Subcutaneous adipose tissue (tissue), 4 donors: ENCODE measurements around the gene TRAF3IP3. TPM values are rescaled to one million over a fixed set of nuclear protein-coding genes. Genes with fewer than 3 reads are reported as not detected.

Experiments
- total RNA-seq, 4 donors: library from RNA; depleted of rRNA; stranded (reverse); fragments of >200 nt; gene quantifications; one replicate each; pipeline ENCODE4 v1.1.0, GENCODE V29; 2016
- TF ChIP-seq, protein P1 (sequence below): fragments of 450-650 bp; IDR thresholded peaks from one replicate; pipeline ENCODE4 v1.5.1; 2016; ENCODE audit warnings: low read depth, mild to moderate bottlenecking, control low read depth, antibody characterized with exemption, moderate library complexity

TRAF3IP3 gene
- total RNA-seq, 4 donors from 2014 or later, result 0.94 to 10.7 (median 3.1) TPM

DNA sequence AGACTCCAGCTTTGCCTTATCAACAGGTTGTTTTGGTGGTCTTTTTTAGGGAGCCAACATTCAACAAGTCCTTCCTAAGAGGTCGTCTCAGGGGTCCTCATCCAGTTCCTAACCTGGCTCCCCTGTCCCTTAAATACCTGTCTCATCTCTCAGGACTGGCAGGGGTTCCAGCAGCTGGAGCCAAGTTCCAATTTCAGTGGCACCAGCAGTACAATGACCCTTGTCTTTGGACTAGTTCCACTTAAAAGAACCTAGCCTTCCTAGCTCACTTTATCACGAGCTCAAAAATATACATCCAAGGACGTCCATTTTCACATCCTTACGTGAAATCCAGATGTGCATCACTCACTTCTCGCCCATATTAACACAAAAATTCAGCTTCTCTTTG, 18.7 kb upstream of the TRAF3IP3 start:
- TF ChIP-seq, protein P1, sequence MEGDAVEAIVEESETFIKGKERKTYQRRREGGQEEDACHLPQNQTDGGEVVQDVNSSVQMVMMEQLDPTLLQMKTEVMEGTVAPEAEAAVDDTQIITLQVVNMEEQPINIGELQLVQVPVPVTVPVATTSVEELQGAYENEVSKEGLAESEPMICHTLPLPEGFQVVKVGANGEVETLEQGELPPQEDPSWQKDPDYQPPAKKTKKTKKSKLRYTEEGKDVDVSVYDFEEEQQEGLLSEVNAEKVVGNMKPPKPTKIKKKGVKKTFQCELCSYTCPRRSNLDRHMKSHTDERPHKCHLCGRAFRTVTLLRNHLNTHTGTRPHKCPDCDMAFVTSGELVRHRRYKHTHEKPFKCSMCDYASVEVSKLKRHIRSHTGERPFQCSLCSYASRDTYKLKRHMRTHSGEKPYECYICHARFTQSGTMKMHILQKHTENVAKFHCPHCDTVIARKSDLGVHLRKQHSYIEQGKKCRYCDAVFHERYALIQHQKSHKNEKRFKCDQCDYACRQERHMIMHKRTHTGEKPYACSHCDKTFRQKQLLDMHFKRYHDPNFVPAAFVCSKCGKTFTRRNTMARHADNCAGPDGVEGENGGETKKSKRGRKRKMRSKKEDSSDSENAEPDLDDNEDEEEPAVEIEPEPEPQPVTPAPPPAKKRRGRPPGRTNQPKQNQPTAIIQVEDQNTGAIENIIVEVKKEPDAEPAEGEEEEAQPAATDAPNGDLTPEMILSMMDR, result no peak

DNA sequence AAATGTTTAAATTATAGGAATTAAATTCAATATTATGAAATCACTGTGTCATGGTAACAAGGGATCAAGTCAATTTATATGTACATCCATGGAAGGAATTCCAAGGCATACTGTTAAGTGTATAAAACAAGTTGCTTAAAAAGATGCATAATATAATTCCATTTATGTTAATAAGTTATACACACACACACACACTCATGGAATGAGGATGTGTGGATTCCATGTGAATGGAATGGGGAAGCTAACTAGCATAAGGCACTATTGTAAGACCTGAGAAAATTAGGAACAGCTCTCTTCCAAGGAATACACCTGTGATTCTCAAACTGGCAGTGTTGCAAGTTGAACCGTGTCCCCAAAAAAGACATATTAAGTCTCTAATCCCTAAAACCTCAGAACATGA, 17.6 kb upstream of the TRAF3IP3 start:
- TF ChIP-seq, protein P1, result no peak

DNA sequence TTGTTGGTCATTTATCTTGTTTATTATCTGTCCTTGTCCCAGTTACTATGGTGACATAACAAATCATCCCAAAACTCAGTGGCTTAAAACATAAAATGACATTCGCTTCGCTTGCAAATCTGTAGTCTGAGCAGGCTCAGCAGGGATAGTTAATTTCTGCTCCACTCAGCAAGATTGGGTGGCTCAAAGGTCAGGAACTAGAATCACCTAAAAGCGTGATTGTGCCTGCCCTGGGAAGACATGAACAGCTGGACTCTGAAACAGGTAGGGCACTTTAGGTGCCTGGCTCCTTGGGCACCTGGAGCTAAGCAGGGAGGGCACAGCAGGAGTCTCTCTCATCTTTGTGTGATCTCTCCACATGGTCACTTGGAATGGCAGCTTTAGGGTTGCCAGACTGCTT, 14.7 kb upstream of the TRAF3IP3 start:
- TF ChIP-seq, protein P1, result no peak

DNA sequence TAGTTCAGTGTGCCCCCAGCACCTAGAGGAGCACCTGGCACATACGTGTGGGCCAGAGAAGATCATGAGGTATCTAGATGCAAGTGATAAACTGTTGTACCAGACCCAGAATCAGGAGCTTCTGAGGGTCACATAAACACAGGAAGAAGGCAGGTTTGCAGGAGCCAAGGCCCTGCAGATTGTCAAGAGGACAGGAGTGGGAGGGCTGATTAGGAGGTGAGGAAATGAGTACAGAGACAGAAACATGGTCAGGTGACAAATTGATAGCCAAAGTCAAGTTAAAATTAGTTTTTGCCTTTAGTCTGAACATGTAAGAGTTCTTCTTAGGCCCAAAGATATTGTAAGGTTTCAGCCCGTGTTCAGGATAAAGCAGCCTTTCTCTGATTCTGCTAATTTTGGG, 14.0 kb upstream of the TRAF3IP3 start:
- TF ChIP-seq, protein P1, result no peak

GRCh38 chr1:209742409-209743144, 13.3 kb upstream of the TRAF3IP3 start:
- TF ChIP-seq, protein P1, result no peak

DNA sequence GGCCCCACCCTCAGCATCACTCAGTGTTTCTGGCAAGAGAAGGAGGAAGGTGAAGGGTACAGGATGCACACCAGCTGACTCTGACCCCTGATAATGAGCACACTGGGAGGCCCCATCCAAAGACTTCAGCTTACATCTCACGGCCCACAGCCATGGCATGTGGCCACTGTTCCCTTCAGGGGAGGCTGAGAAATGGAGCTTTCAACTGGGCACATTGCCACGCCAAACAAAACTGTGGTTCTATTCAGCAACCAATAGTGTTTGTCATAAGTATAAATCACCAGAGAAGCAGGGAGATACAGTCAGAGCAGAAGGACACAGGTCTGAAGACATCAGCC, 12.7 kb upstream of the TRAF3IP3 start:
- TF ChIP-seq, protein P1, result no peak

GRCh38 chr1:209746451-209747165, 9.2 kb upstream of the TRAF3IP3 start:
- TF ChIP-seq, protein P1, result no peak
